Smooth muscle cell of the brain vasculature (primary cell): ENCODE data around the gene OSCP1.

Source experiments
- DNase-seq: peaks from one replicate; pipeline ENCODE4 v3.0.0-alpha.2; 2012; ENCODE audit warnings: low read depth, low spot score

Gene OSCP1

GRCh38 chr1:36475341-36475740 is 25.1 kb upstream of the OSCP1 start:
- DNase-seq, result no peak

- no peak for DNase-seq
Observed at GRCh38 chr1:36472656-36473055, 22.4 kb upstream of the OSCP1 start.

GRCh38 chr1:36471830-36472641 is 21.8 kb upstream of the OSCP1 start:
- DNase-seq, result no peak

- no peak for DNase-seq
Observed at GRCh38 chr1:36469163-36469562, 18.9 kb upstream of the OSCP1 start.

- no peak for DNase-seq
Observed at GRCh38 chr1:36467700-36468455, 17.6 kb upstream of the OSCP1 start.

- no peak for DNase-seq
Observed at GRCh38 chr1:36467027-36467410, 16.8 kb upstream of the OSCP1 start.

- no peak for DNase-seq
Observed at GRCh38 chr1:36466370-36467026, 16.2 kb upstream of the OSCP1 start.

- no peak for DNase-seq
Observed at GRCh38 chr1:36465731-36466369, 15.6 kb upstream of the OSCP1 start.

GRCh38 chr1:36464605-36465393 is 14.5 kb upstream of the OSCP1 start:
- no peak for DNase-seq

- peak; percentile 83 for DNase-seq
Observed at GRCh38 chr1:36463803-36464604, 13.8 kb upstream of the OSCP1 start, which contains the start of gene MRPS15. Gene MRPS15 (minus strand): TSS chr1:36464384. CDS start chr1:36464275, 109 bp downstream.

- DNase-seq, result no peak
Observed at GRCh38 chr1:36463463-36463802, 13.2 kb upstream of the OSCP1 start.

GRCh38 chr1:36458910-36459309 is 8.7 kb upstream of the OSCP1 start:
- DNase-seq, result no peak

GRCh38 chr1:36457691-36458090 is 7.4 kb upstream of the OSCP1 start:
- peak; percentile 63 for DNase-seq

- no peak for DNase-seq
Observed at GRCh38 chr1:36456391-36456928, 6.2 kb upstream of the OSCP1 start.

GRCh38 chr1:36455386-36455785 is 5.1 kb upstream of the OSCP1 start:
- no peak for DNase-seq

- DNase-seq, result no peak
Observed at GRCh38 chr1:36453600-36454388, 3.5 kb upstream of the OSCP1 start.

GRCh38 chr1:36453051-36453450 is 2.8 kb upstream of the OSCP1 start:
- DNase-seq, result no peak

GRCh38 chr1:36450919-36451305 is 661 bp upstream of the OSCP1 start:
- no peak for DNase-seq

GRCh38 chr1:36448530-36449056 is 1.7 kb downstream of the OSCP1 start:
- DNase-seq, result no peak
